AG04449 (cell line): ENCODE results near the gene SORL1.

Source experiments
- CTCF ChIA-PET: fragments of 350-600 bp; formaldehyde crosslinking; extraction: SDS; loops from one replicate; lab custom pipeline; 2021; ENCODE audit warnings: antibody characterized with exemption; lab: Yijun Ruan, JAX
- POLR2A ChIA-PET: fragments of 400-600, 350-600 bp; formaldehyde crosslinking; extraction: SDS; loops from one replicate; lab custom pipeline; 2020; ENCODE audit warnings: antibody characterized with exemption, inconsistent platforms; lab: Yijun Ruan, JAX
- DNase-seq: peaks from one replicate; pipeline ENCODE4 v3.0.0-alpha.2; 2010; ENCODE audit warnings: low read depth, low spot score
- H3K4me3 ChIP-seq: 2 replicates; pipeline ENCODE4 v1.5.1; 2011; ENCODE audit warnings: low read depth, mild to moderate bottlenecking, control low read depth, low read length
- TF ChIP-seq, protein P1 (sequence below): IDR thresholded peaks from one replicate; pipeline ENCODE4 v1.5.1; 2011; ENCODE audit warnings: mild to moderate bottlenecking, moderate library complexity, low read length, control low read depth, inconsistent platforms; ENCODE audit not compliant: insufficient read depth; ENCODE audit errors: missing control alignments

The SORL1 gene

DNA sequence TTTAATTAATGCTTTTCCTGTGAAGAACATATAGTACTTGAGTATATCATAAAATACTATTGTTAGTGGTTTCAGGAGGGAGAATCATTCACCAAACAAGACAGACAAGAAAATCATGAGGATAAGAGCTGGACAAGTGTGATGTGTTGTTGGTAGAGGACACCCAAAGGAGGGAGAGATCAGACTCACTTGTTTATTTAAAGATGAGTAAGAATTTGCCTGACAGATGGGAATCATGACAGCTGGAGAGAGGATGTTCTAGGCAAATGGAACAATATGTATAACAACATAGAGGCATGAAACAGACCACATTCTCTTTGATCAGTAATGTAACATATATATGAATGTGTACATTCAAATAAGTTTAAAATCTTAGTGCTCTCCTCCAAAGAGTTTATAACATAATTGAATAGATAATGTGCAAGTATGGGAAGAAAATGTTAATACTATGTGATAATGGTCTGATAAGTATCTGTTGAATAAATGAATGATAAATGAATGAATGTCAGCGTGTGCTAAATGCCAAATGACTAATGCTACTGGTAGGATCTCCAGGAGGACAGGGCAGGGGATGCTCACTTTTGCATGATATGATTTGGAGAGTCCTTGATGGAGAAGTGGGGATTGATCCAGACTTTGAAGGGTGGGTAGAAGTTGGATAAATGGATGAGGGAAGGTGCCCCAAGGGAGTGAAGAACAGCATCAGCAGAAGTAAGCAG, 229.6 kb downstream of the SORL1 start:
- DNase-seq = no peak
- no peak overlapping the region for H3K4me3 ChIP-seq
- ChIA-PET CTCF (interaction anchor here (0.9 kb wide), 1 partner anchor 11 kb away, joined by 3 read pairs; no protein-coding TSS in a partner anchor), POLR2A (interaction anchor here (0.6 kb wide), 1 partner anchor 527 kb away, joined by 3 read pairs; no protein-coding TSS in a partner anchor)
- TF ChIP-seq, protein P1, sequence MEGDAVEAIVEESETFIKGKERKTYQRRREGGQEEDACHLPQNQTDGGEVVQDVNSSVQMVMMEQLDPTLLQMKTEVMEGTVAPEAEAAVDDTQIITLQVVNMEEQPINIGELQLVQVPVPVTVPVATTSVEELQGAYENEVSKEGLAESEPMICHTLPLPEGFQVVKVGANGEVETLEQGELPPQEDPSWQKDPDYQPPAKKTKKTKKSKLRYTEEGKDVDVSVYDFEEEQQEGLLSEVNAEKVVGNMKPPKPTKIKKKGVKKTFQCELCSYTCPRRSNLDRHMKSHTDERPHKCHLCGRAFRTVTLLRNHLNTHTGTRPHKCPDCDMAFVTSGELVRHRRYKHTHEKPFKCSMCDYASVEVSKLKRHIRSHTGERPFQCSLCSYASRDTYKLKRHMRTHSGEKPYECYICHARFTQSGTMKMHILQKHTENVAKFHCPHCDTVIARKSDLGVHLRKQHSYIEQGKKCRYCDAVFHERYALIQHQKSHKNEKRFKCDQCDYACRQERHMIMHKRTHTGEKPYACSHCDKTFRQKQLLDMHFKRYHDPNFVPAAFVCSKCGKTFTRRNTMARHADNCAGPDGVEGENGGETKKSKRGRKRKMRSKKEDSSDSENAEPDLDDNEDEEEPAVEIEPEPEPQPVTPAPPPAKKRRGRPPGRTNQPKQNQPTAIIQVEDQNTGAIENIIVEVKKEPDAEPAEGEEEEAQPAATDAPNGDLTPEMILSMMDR = no peak
